SK-N-SH (cell line): ENCODE data around the gene DLG2. TPM values are rescaled to one million over a fixed set of nuclear protein-coding genes. Genes with fewer than 3 reads are reported as not detected.

Source experiments
- CTCF ChIA-PET: fragments of 300-600, 350-600 bp; formaldehyde crosslinking; extraction: SDS; loops from one replicate; lab custom pipeline; 2021; lab: Yijun Ruan, JAX
- POLR2A ChIA-PET: fragments of 350-600 bp; sonication (Branson Sonifier 250); formaldehyde crosslinking; extraction: SDS; loops from one replicate; lab custom pipeline; 2020; ENCODE audit warnings: antibody characterized with exemption, inconsistent platforms; lab: Yijun Ruan, JAX
- DNase-seq: peaks from one replicate; pipeline ENCODE4 v3.0.0; 2012
- H2AFZ ChIP-seq: fragments of 200-600 bp; sonication (generic); 2 replicates; pipeline ENCODE4 v1.8.1; 2016; ENCODE audit warnings: antibody characterized with exemption, mild to moderate bottlenecking, low read depth
- H3F3A ChIP-seq: fragments of 200-600 bp; sonication (generic); replicated peaks from 2 replicates; pipeline ENCODE3; 2016; ENCODE audit warnings: antibody characterized with exemption, mild to moderate bottlenecking; ENCODE audit not compliant: insufficient read depth
- H3K27ac ChIP-seq, 2 experiments: fragments of 200-500 bp in 1 of 2; fragments of 200-600 bp in 1 of 2; sonication (Bioruptor generic) in 1 of 2; sonication (generic), shearing (Covaris generic) in 1 of 2; 2 replicates each; pipeline versions ENCODE4 v1.5.1 to v1.6.1; 2014 to 2016; ENCODE audit warnings: low read depth in 2 of 2, inconsistent platforms in 1 of 2, low read length in 1 of 2, mild to moderate bottlenecking in 1 of 2, mixed read lengths in 1 of 2
- H3K27me3 ChIP-seq: fragments of 200-600 bp; sonication (generic), shearing (Covaris generic); 2 replicates; pipeline ENCODE4 v1.6.1; 2016; ENCODE audit warnings: mixed run types; ENCODE audit not compliant: insufficient read depth
- H3K36me3 ChIP-seq, 2 experiments: fragments of 200-500 bp in 1 of 2; fragments of 200-600 bp in 1 of 2; sonication (Bioruptor generic) in 1 of 2; sonication (generic) in 1 of 2; replicated peaks in 1 of 2; 2 replicates each; pipeline versions ENCODE3 to v1.5.1; 2014 to 2016; ENCODE audit warnings: low read length in 1 of 2, mild to moderate bottlenecking in 1 of 2; ENCODE audit not compliant: insufficient read depth in 2 of 2, control insufficient read depth in 1 of 2
- H3K4me1 ChIP-seq, 2 experiments: fragments of 200-500 bp in 1 of 2; fragments of 200-600 bp in 1 of 2; sonication (Bioruptor generic) in 1 of 2; sonication (generic), shearing (Covaris generic) in 1 of 2; 2 replicates each; pipeline versions ENCODE4 v1.5.1 to v1.6.1; 2014 to 2016; ENCODE audit warnings: low read depth in 1 of 2, low read length in 1 of 2, mixed run types in 1 of 2; ENCODE audit not compliant: insufficient read depth in 2 of 2, control insufficient read depth in 1 of 2
- H3K4me2 ChIP-seq: fragments of 200-600 bp; sonication (generic), shearing (Covaris generic); 2 replicates; pipeline ENCODE4 v1.6.1; 2017; ENCODE audit warnings: mixed run types
- H3K4me3 ChIP-seq, 2 experiments: fragments of 200-500 bp in 1 of 2; fragments of 200-600 bp in 1 of 2; sonication (Bioruptor generic) in 1 of 2; sonication (generic), shearing (Covaris generic) in 1 of 2; 2 replicates each; pipeline versions ENCODE4 v1.5.1 to v1.8.1; 2014 to 2016; ENCODE audit warnings: low read depth in 2 of 2, inconsistent platforms in 1 of 2, low read length in 1 of 2, mild to moderate bottlenecking in 1 of 2, mixed read lengths in 1 of 2, moderate library complexity in 1 of 2
- H3K79me2 ChIP-seq: fragments of 200-600 bp; sonication (generic); 2 replicates; pipeline ENCODE4 v1.8.1; 2017; ENCODE audit warnings: mild to moderate bottlenecking; ENCODE audit not compliant: insufficient read depth
- H3K9ac ChIP-seq: fragments of 200-600 bp; sonication (generic); 2 replicates; pipeline ENCODE4 v1.6.1; 2017; ENCODE audit warnings: mixed run types
- H3K9me2 ChIP-seq: fragments of 200-600 bp; sonication (generic); 2 replicates; pipeline ENCODE4 v1.6.1; 2017; ENCODE audit warnings: mixed run types
- H3K9me3 ChIP-seq: fragments of 200-600 bp; sonication (generic); 2 replicates; pipeline ENCODE4 v1.6.1; 2017; ENCODE audit warnings: mixed run types, mild to moderate bottlenecking, moderate library complexity
- H4K20me1 ChIP-seq: fragments of 200-600 bp; sonication (generic); 2 replicates; pipeline ENCODE4 v1.6.1; 2017; ENCODE audit warnings: mild to moderate bottlenecking, mixed run types; ENCODE audit not compliant: insufficient read depth
- FOSL2 ChIP-seq: IDR thresholded peaks from 2 replicates; pipeline ENCODE4 v1.4.0; 2012; ENCODE audit warnings: low read depth, mild to moderate bottlenecking, moderate library complexity, borderline replicate concordance
- MEF2A ChIP-seq: IDR thresholded peaks from 2 replicates; pipeline ENCODE4 v1.4.0; 2012; ENCODE audit warnings: low read depth, borderline replicate concordance
- MXI1 ChIP-seq: IDR thresholded peaks from 2 replicates; pipeline ENCODE4 v1.6.1; 2012; ENCODE audit warnings: mild to moderate bottlenecking, low read depth, low read length, improper control_type of control experiment
- RFX5 ChIP-seq: IDR thresholded peaks from 2 replicates; pipeline ENCODE4 v1.6.1; 2012; ENCODE audit warnings: mild to moderate bottlenecking, improper control_type of control experiment, low read length
- RXRA ChIP-seq: IDR thresholded peaks from 2 replicates; pipeline ENCODE4 v1.4.0; 2012; ENCODE audit warnings: low read depth, mild to moderate bottlenecking, borderline replicate concordance
- SMC3 ChIP-seq: IDR thresholded peaks from 2 replicates; pipeline ENCODE4 v1.6.1; 2012; ENCODE audit warnings: low read depth, low read length, improper control_type of control experiment
- TAF1 ChIP-seq: IDR thresholded peaks from 2 replicates; pipeline ENCODE4 v1.6.1; 2012; ENCODE audit warnings: low read depth, mild to moderate bottlenecking, low read length, moderate library complexity, borderline replicate concordance
- WGBS: methylation state at CpG from one replicate; pipeline ENCODE4 v1.1.6; 2017; ENCODE audit warnings: low lambda C conversion rate; 5-methylcytosine and 5-hydroxymethylcytosine counted together
- polyA plus RNA-seq, 3 experiments: library from polyadenylated mRNA; depleted of rRNA; stranded (reverse); fragments of >200 nt; gene quantifications; 2 replicates each; pipeline ENCODE4 v1.2.3, GENCODE V29; 2012
- TF ChIP-seq, protein P1 (sequence below): fragments of 200-600 bp; sonication (generic); IDR thresholded peaks from 2 replicates; pipeline ENCODE4 v1.6.1; 2017; ENCODE audit warnings: antibody characterized with exemption, mild to moderate bottlenecking, moderate library complexity
- TF ChIP-seq, protein P2 (sequence below): fragments of 150-350 bp; IDR thresholded peaks from 2 replicates; pipeline ENCODE4 v1.6.1; 2016; ENCODE audit warnings: mild to moderate bottlenecking, low read depth, low read length
- TF ChIP-seq, protein P3 (sequence below): IDR thresholded peaks from 2 replicates; pipeline ENCODE4 v1.6.1; 2012; ENCODE audit warnings: mild to moderate bottlenecking, low read depth, low read length, moderate library complexity

DLG2 gene
- polyA plus RNA-seq, 1 of the 3 experiments (the other 2 are of a cell fraction): 0.21 TPM

DNA sequence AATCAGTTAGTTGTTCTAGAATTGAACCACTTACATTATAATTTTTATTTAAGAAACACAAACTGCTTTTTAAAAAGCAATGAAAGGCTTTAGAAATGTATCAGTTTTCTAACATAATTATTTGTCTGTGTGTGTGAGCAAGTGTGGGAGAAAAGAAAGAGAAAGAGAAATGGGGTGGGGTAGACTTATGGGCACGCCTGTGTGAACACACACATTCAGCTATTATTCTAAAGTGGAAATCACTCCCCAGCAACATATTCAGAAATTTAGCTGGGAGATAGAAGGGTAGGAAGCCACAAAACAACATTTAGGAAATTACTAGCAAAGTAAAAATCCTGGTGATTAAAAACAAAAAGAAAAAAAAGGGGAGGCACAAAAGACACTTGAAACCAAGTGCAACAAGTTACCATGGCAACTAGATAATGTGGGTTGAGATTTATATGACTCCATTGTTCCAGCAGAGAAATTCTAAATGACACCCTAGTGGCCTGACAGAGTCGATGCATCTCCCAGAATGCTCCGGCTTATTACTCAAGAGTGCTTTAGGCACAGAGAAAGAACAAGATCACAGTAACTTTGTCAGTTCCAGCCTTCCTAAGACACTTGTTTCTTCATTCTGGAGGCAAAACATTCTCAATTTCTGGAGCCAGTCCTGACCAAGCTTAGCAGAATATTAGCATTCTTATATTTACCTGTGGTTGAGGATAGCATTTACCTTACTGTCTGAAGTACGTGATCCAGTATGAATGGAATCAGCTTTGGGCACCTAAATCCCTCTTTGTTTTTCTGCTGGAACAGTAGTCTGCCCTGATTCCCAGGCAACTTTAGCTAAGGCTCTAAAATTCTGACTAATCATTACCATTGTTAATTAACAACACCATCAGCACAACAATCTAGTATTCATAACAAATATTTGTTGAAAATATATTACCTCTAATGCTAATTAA is 444.4 kb downstream of the DLG2 start:
- no peak overlapping the region for H3K9ac ChIP-seq
- ChIA-PET POLR2A (no interaction called here), CTCF (interaction anchor here (0.9 kb wide), 1 partner anchor 10 kb away, joined by 3 read pairs; no protein-coding TSS in a partner anchor)
- no peaks in the 10 kb centered on the region for H3K9me3 ChIP-seq
- H3K9me2 ChIP-seq: no peaks in the 10 kb centered on the region
- no peaks in the 10 kb centered on the region for H3F3A ChIP-seq
- H3K4me1 ChIP-seq: no peaks in the 10 kb centered on the region
- no peak overlapping the region for H2AFZ ChIP-seq
- H3K27ac ChIP-seq: no peak overlapping the region
- TF ChIP-seq, protein P1, sequence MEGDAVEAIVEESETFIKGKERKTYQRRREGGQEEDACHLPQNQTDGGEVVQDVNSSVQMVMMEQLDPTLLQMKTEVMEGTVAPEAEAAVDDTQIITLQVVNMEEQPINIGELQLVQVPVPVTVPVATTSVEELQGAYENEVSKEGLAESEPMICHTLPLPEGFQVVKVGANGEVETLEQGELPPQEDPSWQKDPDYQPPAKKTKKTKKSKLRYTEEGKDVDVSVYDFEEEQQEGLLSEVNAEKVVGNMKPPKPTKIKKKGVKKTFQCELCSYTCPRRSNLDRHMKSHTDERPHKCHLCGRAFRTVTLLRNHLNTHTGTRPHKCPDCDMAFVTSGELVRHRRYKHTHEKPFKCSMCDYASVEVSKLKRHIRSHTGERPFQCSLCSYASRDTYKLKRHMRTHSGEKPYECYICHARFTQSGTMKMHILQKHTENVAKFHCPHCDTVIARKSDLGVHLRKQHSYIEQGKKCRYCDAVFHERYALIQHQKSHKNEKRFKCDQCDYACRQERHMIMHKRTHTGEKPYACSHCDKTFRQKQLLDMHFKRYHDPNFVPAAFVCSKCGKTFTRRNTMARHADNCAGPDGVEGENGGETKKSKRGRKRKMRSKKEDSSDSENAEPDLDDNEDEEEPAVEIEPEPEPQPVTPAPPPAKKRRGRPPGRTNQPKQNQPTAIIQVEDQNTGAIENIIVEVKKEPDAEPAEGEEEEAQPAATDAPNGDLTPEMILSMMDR: peak; percentile 50
- TF ChIP-seq RXRA: no peak
- TF ChIP-seq, all 33 proteins: peak for 1
- no peaks in the 10 kb centered on the region for H3K36me3 ChIP-seq
- H4K20me1 ChIP-seq: no peaks in the 10 kb centered on the region
- no peak overlapping the region for H3K4me2 ChIP-seq
- DNase-seq: peak; percentile 24
- no peaks in the 10 kb centered on the region for H3K27me3 ChIP-seq
- H3K79me2 ChIP-seq: no peaks in the 10 kb centered on the region
- 9% methylated on average over 4 of the region's 4 CpGs for WGBS
- no peak overlapping the region for H3K4me3 ChIP-seq

DNA sequence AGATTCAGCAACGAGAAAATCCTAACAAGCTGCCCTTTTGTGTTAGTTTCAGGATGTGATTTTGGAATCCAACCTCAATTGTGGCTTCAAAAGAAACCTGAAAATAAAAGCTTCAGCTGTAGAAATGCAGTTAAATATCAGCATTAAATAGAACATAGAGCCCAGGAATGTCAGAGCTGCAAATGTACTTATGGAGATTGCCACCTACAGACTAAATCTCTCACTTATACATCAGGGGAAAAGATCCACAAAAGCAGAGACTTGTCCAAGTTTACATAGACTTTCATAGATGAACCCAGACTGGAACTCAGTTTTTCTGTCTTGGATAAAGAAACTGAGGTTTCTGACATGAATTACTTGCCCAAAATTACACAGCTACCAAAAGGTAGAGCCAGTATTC is 446.6 kb downstream of the DLG2 start:
- Histone ChIP-seq H3K4me2 (no peak overlapping the region), H3K9me2 (no peaks in the 10 kb centered on the region), H2AFZ (no peak overlapping the region), H3K27me3 (no peaks in the 10 kb centered on the region), H3F3A (no peaks in the 10 kb centered on the region), H4K20me1 (no peaks in the 10 kb centered on the region), H3K4me3 (no peak overlapping the region), H3K9me3 (no peaks in the 10 kb centered on the region), H3K79me2 (no peaks in the 10 kb centered on the region), H3K9ac (no peak overlapping the region)
- ChIA-PET POLR2A (no interaction called here), CTCF (no interaction called here)
- TF ChIP-seq, protein P2, sequence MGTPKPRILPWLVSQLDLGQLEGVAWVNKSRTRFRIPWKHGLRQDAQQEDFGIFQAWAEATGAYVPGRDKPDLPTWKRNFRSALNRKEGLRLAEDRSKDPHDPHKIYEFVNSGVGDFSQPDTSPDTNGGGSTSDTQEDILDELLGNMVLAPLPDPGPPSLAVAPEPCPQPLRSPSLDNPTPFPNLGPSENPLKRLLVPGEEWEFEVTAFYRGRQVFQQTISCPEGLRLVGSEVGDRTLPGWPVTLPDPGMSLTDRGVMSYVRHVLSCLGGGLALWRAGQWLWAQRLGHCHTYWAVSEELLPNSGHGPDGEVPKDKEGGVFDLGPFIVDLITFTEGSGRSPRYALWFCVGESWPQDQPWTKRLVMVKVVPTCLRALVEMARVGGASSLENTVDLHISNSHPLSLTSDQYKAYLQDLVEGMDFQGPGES: no peak
- no peak for TF ChIP-seq RFX5
- no peak for TF ChIP-seq RXRA
- TF ChIP-seq, protein P3, sequence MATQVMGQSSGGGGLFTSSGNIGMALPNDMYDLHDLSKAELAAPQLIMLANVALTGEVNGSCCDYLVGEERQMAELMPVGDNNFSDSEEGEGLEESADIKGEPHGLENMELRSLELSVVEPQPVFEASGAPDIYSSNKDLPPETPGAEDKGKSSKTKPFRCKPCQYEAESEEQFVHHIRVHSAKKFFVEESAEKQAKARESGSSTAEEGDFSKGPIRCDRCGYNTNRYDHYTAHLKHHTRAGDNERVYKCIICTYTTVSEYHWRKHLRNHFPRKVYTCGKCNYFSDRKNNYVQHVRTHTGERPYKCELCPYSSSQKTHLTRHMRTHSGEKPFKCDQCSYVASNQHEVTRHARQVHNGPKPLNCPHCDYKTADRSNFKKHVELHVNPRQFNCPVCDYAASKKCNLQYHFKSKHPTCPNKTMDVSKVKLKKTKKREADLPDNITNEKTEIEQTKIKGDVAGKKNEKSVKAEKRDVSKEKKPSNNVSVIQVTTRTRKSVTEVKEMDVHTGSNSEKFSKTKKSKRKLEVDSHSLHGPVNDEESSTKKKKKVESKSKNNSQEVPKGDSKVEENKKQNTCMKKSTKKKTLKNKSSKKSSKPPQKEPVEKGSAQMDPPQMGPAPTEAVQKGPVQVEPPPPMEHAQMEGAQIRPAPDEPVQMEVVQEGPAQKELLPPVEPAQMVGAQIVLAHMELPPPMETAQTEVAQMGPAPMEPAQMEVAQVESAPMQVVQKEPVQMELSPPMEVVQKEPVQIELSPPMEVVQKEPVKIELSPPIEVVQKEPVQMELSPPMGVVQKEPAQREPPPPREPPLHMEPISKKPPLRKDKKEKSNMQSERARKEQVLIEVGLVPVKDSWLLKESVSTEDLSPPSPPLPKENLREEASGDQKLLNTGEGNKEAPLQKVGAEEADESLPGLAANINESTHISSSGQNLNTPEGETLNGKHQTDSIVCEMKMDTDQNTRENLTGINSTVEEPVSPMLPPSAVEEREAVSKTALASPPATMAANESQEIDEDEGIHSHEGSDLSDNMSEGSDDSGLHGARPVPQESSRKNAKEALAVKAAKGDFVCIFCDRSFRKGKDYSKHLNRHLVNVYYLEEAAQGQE: no peak
- no peak for TF ChIP-seq MEF2A
- no peak for TF ChIP-seq SMC3
- no peak for TF ChIP-seq MXI1
- TF ChIP-seq FOSL2: no peak
- TF ChIP-seq TAF1: no peak
- TF ChIP-seq, all 33 proteins: peak for 0
- no peak for DNase-seq
- Histone ChIP-seq H3K4me1 (no peaks in the 10 kb centered on the region), H3K27ac (no peak overlapping the region), H3K36me3 (no peaks in the 10 kb centered on the region)
- 0% methylated on average over 1 of the region's 1 CpG for WGBS
